Fibroblast of the aortic adventitia (primary cell): ENCODE measurements around the gene PIGM. TPM values are rescaled to one million over a fixed set of nuclear protein-coding genes. Genes with fewer than 3 reads are reported as not detected.
A peak's percentile ranks its signal among the peaks of the same experiment; 100 is the strongest.

Experiments
- DNase-seq: peaks from one replicate; pipeline ENCODE4 v3.0.0-alpha.2; 2010; ENCODE audit warnings: low read depth
- H3K4me3 ChIP-seq: 2 replicates; pipeline ENCODE4 v1.5.1; 2011; ENCODE audit warnings: low read depth, mild to moderate bottlenecking, control low read depth, low read length, moderate library complexity
- total RNA-seq: library from RNA; depleted of rRNA; stranded (reverse); fragments of >200 nt; gene quantifications from 2 replicates; pipeline ENCODE4 v1.2.3, GENCODE V29; 2012; ENCODE audit warnings: low replicate concordance
- TF ChIP-seq, protein P1 (sequence below): IDR thresholded peaks from 2 replicates; pipeline ENCODE4 v1.5.1; 2011; ENCODE audit warnings: mild to moderate bottlenecking, low read length, control low read depth, inconsistent platforms; ENCODE audit not compliant: insufficient read depth

Gene PIGM
- total RNA-seq, 1 donor, result 7.7 TPM

DNA sequence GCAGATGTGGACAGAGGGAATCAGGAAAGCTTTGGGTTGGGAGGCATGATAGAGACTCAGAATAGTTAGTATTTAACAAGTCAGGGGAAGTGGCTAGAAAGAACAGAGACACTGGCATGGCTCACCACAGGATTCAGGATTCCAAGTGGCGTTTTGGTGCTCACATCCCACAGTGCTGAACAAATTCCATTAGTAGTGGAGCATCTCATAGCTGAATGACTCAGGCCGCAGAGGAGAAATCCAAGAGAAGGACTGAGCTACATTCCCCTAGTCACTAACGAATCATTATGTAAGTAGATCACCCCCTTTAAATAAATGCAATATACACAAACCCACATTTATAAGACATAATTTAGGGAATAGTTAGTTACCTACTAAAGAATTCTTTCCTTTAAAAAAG is 44.5 kb upstream of the PIGM start:
- TF ChIP-seq, protein P1, sequence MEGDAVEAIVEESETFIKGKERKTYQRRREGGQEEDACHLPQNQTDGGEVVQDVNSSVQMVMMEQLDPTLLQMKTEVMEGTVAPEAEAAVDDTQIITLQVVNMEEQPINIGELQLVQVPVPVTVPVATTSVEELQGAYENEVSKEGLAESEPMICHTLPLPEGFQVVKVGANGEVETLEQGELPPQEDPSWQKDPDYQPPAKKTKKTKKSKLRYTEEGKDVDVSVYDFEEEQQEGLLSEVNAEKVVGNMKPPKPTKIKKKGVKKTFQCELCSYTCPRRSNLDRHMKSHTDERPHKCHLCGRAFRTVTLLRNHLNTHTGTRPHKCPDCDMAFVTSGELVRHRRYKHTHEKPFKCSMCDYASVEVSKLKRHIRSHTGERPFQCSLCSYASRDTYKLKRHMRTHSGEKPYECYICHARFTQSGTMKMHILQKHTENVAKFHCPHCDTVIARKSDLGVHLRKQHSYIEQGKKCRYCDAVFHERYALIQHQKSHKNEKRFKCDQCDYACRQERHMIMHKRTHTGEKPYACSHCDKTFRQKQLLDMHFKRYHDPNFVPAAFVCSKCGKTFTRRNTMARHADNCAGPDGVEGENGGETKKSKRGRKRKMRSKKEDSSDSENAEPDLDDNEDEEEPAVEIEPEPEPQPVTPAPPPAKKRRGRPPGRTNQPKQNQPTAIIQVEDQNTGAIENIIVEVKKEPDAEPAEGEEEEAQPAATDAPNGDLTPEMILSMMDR, result no peak
- DNase-seq, result no peak
- H3K4me3 ChIP-seq, result no peak overlapping the region

DNA sequence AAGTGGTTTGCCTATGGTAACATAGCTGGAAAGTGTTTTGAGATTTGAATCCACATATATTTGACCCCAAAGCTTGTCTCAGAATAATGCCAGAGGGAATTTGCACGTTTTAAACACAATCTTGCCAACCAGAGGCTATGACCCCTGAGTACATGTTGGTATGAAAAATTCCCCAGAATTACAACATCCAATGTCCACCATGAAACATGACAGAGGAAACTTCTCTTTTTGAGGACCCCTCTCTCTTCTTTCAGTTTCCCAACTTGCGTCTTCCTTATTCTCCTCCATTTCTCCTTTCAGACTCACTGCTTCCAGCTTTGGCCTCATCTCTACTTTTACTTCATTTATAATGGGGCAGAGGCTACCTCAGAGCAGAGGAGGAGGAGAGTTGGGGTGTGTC is 44.0 kb upstream of the PIGM start:
- DNase-seq, result no peak
- TF ChIP-seq, protein P1, result no peak
- H3K4me3 ChIP-seq, result no peak overlapping the region

DNA sequence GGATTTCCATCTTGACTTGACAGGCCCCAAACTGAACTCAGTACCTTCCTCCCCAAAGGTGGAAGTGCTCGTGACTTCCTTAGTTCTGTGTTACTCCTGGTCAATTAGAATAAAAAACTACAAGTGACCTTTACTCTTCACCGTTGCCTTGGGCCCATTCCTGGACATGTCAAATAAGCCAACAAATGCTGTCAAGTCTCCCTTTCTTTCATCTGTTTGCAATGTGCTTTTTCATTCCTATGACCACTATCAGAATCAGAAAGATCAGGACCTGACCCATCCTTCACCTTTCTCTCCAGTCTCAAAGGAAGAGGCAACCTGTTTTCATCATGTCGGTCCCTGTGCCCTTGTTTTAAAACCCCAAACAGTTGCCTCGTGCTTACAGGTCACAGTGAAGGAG is 43.1 kb upstream of the PIGM start:
- TF ChIP-seq, protein P1, result no peak
- H3K4me3 ChIP-seq, result no peak overlapping the region
- DNase-seq, result no peak

DNA sequence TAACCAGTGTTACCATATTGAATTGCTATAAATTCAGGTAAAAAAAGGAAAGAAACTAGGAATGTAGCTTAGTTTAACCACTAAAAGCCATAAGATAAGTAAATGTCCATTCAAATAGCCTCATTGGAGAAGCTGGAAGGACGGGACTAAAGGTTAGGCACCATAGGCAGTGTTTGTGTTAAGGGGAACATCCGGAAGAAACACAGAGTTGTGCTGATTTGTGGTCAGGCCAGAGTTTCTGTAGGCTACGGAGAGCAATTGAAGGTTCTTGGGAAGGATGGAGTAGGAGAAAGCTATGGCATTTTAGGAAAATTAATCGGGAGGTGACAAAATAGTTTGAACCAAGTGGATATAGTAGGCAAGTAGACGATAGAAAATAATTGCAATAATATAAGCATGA is 39.5 kb upstream of the PIGM start:
- TF ChIP-seq, protein P1, result no peak

DNA sequence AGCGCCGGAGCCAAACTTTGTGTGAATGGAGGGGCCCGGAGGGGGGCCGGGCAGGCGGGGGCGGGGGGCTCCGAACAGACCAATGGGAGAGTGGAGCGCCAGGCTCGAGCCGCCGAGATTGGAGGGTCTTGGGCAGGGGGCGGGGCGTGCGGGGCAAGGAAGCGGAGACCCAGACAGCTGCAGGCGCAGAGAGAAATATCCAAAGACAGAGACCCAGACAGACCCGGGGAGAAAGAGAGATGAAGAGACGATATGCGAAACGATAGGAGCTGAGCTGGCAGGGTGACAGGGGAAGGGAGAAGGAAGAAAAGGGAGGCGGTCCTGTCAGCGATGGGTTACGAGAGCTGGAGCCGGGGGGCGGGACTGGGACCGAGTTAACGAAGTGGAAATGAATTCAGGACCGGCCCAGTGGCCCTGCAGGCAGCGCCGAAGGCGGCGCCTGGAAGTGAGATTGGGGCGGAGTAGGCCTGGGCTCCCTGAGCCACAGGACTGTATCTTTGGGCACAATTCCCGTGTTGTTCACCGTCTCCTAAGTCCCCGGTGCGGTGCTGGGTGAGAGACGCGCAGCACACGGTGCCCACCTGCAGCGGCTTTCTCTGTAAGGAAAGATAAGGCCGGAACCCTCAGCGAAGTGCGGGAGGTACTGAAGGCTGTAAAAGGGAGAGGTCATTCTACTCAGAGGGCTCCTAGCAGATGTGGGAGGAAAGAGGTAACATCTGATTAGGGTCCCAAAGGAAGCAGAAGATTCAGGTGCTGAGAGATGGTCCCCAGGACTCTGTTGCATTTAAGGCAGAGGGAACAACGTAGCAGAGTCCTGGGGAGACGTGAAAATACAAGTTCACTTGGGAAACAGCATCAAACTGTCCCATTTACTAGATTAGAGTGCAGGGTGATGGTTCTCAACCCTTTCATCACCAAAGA is 38.7 kb upstream of the PIGM start:
- TF ChIP-seq, protein P1, result no peak
- peak; percentile 35 for DNase-seq
- H3K4me3 ChIP-seq, result peak overlapping the region; percentile 65

More for the DNA sequence above, 39.5 kb upstream of the PIGM start:
- DNase-seq, result no peak
- no peak overlapping the region for H3K4me3 ChIP-seq

DNA sequence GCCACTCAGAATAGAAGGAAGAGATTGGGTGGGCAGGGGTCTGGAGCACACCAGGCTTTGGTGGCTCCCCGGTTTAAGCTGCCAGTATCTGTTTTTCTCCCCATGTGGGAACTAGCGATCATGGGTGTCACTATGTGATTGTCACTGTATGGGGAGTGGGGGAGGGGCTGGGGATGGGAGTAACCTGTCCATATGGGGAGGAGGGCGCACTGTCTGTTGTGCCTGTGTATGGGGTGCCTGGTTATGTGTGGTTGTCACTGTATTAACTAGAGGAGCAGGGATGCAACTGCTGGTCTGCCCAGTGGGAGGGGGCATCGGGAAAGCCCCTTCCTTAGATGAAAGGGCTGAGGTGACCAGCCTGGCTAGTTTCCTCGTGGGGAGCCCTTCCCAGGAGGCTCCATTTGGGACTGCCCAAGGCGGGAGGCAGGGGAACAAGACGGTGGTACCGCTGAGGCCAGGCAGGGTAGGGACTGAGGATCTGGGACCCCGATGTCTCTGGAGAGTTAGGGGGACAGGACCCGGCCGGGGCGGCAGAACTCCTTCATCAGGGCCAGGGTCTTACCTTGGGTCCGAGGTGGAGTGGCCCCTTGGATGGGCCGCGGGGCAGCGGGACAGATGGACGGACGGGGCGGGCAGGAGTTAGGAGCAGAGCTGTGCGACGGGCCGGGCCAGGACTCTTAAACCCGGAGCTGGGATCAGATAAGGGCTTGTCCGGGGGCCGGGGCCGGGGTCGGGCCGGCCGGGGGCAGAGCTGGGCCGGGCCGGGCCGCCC is 37.9 kb upstream of the PIGM start, which contains the start of gene KCNJ10:
KCNJ10 (minus strand) TSS at position 701 of the 772 bp plus-strand sequence. CDS start 27,628 bp downstream, outside the sequence.
- DNase-seq, result no peak
- H3K4me3 ChIP-seq, result peak within 1 kb of the TSS; percentile 65
- TF ChIP-seq, protein P1, result no peak
